ENCODE data around the gene IL17F. TPM values are rescaled to one million over a fixed set of nuclear protein-coding genes. Genes with fewer than 3 reads are reported as not detected.
A peak's percentile ranks its signal among the peaks of the same experiment; 100 is the strongest.
"Not testable (repeated sequence)": the region's sequence is repeated elsewhere in the genome, so short reads cannot be mapped to it uniquely, and the experiment has no call there.

The IL17F gene
- total RNA-seq, 1 experiment from 2014 or later: not detected

- no peak for DNase-seq (ENCODE audit: low read depth)
Measured at GRCh38 chr6:52245425-52245824, 1.1 kb upstream of the IL17F start.

- no peak for DNase-seq (ENCODE audit: low read depth)
Measured at GRCh38 chr6:52243282-52243893, 912 bp downstream of the IL17F start.

- no peak for DNase-seq (ENCODE audit: low read depth)
Measured at GRCh38 chr6:52241819-52242218, 2.5 kb downstream of the IL17F start.

GRCh38 chr6:52233975-52234823 is 10.1 kb downstream of the IL17F start:
- DNase-seq (ENCODE audit: low read depth): peak; percentile 82

GRCh38 chr6:52233005-52233404 is 11.3 kb downstream of the IL17F start:
- no peak for DNase-seq (ENCODE audit: low read depth)

GRCh38 chr6:52231406-52232127 is 12.7 kb downstream of the IL17F start:
- DNase-seq (ENCODE audit: low read depth): peak; percentile 7

GRCh38 chr6:52230685-52231084 is 13.6 kb downstream of the IL17F start:
- no peak for DNase-seq (ENCODE audit: low read depth)

GRCh38 chr6:52227495-52227894 is 16.8 kb downstream of the IL17F start:
- DNase-seq (ENCODE audit: low read depth): peak; percentile 10

GRCh38 chr6:52221302-52221701 is 23.0 kb downstream of the IL17F start:
- peak; percentile 29 for DNase-seq (ENCODE audit: low read depth)

- no peak for DNase-seq (ENCODE audit: low read depth)
Measured at GRCh38 chr6:52217761-52218160, 26.5 kb downstream of the IL17F start.

GRCh38 chr6:52216932-52217575 is 27.2 kb downstream of the IL17F start:
- DNase-seq (ENCODE audit: low read depth): no peak

- DNase-seq (ENCODE audit: low read depth): no peak
Measured at GRCh38 chr6:52215787-52216186, 28.5 kb downstream of the IL17F start.

- DNase-seq (ENCODE audit: low read depth): no peak
Measured at GRCh38 chr6:52213127-52213526, 31.2 kb downstream of the IL17F start.

GRCh38 chr6:52210227-52210626 is 34.1 kb downstream of the IL17F start:
- DNase-seq (ENCODE audit: low read depth): no peak

GRCh38 chr6:52209770-52210169 is 34.5 kb downstream of the IL17F start:
- DNase-seq (ENCODE audit: low read depth): no peak

- no peak for DNase-seq (ENCODE audit: low read depth)
Measured at GRCh38 chr6:52208612-52209011, 35.7 kb downstream of the IL17F start.

- DNase-seq (ENCODE audit: low read depth): no peak
Measured at GRCh38 chr6:52207066-52207465, 37.2 kb downstream of the IL17F start.

GRCh38 chr6:52201493-52201892 is 42.8 kb downstream of the IL17F start:
- DNase-seq (ENCODE audit: low read depth): no peak

- no peak for DNase-seq (ENCODE audit: low read depth)
Measured at GRCh38 chr6:52201046-52201445, 43.3 kb downstream of the IL17F start.

- not testable (repeated sequence) for DNase-seq (ENCODE audit: low read depth)
Measured at GRCh38 chr6:52200088-52200487, 44.2 kb downstream of the IL17F start.

GRCh38 chr6:52195886-52196285 is 48.4 kb downstream of the IL17F start:
- no peak for DNase-seq (ENCODE audit: low read depth)

GRCh38 chr6:52191824-52192223 is 52.5 kb downstream of the IL17F start:
- no peak for DNase-seq (ENCODE audit: low read depth)

All from M059J (cell line).